GM19240 (cell line): ENCODE data around the gene ACTL10.

Source experiments
- DNase-seq: peaks from one replicate; pipeline ENCODE4 v3.0.0; 2011; ENCODE audit warnings: low spot score; ENCODE audit not compliant: insufficient read length

Gene ACTL10

DNA sequence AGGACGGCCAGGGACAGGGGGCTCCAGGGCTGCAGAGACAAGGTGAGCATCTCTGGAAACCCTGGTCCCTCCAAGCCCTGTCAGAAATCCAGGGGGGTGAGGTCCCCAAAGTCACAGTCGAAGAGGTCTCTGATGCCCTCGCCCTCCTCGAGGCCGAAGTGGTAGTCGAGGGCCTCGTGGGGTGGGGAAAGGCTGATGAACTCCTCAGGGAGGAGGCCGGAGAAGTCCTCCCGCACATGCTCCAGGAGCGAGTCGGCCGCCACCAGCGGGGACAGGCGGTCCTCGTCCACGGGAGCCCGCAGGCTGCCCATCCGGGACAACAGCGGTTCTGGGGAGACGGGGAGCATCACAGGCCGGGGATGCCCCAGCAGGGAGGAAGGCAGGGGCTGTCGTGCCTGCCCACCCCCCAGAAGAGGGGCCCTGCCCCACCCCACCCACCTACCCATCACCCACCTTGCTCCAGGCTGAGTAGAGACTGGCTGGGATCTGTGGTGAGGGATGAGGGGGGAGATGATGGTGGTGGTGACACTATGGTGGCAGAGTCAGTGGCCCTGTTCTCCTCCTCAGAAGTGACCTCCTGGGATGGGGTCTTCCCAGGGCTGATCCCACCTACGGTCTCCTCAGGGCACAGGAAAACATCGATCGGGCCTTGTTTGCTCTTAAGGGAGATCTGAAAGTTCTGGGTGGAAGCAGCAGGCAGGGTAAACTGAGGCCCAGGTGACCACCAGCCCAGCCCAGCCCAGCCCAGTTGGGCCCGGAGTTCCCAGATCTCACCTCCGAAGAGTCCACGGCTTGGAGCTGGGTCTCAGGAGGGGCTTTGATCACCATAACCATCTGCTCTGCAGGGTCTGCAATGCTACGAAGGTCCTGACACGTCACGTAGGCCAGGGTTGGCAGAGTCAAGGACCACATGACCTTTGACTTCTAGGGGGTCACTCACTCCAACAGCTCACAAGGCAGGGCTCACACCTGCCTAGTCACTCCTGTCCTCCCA, 10.2 kb downstream of the ACTL10 start:
- DNase-seq, result no peak

DNA sequence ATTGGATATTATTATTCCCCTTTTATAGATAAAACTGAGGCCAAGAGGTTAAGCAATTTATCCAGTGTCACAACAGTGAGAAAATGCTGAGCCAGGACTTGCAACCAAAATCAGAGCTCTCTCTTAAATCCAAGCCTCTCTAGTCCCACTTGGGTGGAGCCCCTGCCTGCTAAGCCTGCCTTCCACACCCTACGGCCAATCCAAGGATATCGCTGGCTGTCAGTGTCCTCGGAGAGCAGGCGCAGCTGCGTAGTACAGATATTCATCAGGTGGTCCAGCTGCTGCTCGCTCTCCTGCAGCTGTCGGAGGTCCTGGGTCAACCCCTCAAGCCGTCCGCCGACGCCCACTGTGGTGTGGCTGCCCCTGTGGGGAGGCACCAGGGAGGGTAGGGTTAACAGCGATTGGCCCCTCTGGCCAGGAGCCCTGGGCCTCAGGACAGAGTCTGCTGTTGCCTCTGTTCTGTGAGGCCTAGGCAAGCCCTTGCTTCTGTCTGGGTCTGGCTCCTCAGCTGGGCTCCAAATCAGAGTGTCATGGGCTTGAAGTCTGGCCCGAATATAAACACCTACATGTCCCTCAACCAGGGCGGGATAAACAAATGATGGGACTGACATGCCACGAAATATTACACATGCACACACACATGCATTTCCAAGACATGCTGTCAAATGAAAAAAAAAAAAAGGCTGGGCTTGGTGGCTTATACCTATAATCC, 11.4 kb downstream of the ACTL10 start:
- no peak for DNase-seq

DNA sequence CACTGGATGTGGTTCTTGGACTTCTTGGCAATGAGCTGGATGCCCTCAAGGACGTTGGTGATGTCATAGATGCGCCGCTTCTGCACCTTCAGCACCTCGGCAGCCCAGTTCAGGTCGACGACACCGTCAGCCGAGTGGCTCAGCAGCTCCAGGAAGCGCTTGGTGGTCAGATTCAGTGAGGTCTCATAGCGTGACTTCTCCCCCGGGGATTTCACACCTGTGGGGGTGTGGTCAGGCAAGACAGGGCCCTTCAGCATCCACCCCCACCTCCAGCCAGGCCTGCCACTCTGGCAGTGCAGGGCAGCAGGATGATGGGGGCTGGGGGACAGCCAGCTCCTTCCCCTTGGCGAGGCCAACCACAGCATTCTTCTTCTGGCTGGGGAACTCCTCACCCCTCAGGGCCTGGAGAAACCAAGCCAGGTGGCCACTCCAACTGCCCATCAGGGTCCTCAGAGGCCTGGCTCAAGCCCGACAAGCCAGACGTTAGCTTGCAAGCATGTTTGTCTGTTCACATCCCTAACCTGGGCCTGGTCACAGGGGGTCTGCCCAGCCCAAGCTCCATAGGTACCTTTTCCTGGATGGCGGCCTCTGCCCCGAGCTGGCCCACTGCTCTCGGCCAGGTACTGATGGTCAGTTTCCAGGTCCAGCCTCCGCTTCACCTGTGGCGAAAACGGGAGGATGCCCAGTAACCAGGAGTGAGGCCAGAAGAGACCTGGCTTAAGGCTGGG, 13.2 kb downstream of the ACTL10 start:
- DNase-seq, result peak; percentile 73

DNA sequence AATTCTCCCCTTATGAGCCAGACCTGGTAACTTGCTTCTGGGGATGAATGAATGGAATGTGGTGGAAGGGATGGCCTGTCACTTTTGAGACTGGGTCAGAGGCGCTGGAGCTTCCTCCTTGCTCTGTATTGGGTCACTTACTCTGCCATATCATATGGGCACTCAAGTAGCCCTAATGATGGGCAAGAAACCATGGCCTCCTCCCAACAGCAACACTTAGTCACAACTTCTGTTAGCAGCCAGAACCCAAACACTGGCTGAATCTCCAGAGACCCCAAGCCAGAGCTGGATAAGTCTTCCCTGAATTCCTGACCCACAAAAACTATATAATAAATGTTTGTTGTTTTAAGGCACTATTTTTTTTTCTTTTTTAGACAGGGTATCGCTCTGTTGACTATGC, 13.9 kb downstream of the ACTL10 start:
- DNase-seq, result no peak

DNA sequence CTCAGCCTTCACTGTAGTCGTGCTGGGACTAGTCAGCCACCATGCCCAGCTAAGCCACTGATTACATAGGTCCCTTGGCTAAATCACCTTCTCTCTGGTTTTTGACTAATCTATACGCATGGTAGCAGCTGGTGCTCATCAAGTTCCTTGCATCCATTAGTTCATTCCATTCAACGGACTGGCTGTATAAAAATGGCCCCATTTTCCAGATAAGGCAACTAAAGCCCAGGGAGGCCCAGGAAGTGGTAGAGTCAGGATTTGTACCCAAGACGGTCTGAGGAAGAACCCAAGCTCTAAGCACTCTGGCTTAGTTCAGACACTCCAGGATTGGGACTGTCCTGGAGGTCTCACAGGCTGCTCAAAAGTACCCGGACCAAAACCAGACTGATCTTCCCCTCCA, 14.5 kb downstream of the ACTL10 start:
- no peak for DNase-seq

DNA sequence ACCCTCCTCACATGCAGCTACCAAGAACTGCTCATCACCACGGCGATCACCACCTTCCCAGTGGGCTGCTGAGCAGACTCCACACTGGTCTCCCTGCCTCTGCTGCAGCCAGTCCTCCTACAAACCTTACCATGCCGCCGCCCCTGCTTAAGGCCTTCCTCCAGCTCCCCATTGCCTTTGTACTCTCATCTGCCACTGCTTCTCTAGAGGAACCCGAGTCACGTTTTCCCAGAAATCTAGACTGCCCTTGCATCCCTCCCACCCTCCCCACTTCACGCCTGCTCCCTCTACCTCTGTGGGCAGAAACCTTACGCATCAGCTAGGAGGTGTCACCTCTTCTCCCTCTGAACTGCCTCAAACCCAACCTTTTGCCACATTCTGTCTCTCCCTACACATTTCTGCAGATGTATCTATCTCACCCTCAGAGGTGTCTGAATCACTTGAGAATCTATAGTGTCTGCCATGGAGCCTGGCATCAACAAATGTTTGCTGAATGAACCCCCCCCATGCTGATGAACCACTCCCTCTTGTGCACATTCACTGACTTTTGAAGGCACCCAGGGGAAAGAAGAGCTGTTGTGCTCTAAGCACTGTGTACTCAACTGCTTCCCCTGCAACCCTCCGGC, 15.1 kb downstream of the ACTL10 start:
- no peak for DNase-seq

DNA sequence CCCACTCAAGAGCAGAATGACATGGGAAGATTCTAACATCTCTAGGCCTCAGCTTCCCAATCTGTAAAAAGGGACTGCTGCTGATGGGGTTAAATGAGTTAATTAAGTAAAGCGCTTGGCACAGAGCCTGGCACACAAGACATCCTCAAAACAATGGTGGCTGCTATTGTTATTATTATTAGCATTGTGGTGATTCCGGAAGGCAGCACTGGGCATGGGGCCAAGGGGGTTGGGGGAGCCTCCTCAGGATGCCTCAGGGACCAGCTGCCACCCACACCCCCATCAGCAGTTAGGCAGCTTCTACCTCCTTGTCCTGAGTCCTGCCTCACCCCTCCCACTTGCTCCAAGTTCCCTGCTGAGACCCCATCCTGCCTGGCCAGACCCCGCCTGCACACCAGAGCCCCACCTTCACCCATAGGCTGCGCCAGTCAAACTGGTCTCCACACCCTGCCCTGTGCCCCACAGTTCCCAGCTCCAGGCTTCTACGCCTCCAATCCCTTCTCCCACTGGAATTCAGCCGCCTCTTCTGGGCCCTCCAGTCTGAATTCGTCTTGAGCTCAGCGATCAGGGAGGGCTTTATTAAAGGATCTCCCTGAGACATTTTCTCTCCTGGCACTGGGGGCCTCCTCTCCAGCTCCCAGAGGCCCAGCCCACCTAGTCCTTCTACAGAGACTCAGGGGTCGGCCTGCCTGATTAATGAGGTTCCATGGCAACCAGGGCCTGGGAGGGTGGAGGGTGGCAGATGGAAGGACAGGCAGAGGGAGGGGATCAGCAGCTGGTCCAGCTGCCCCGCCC, 18.0 kb downstream of the ACTL10 start:
- no peak for DNase-seq

DNA sequence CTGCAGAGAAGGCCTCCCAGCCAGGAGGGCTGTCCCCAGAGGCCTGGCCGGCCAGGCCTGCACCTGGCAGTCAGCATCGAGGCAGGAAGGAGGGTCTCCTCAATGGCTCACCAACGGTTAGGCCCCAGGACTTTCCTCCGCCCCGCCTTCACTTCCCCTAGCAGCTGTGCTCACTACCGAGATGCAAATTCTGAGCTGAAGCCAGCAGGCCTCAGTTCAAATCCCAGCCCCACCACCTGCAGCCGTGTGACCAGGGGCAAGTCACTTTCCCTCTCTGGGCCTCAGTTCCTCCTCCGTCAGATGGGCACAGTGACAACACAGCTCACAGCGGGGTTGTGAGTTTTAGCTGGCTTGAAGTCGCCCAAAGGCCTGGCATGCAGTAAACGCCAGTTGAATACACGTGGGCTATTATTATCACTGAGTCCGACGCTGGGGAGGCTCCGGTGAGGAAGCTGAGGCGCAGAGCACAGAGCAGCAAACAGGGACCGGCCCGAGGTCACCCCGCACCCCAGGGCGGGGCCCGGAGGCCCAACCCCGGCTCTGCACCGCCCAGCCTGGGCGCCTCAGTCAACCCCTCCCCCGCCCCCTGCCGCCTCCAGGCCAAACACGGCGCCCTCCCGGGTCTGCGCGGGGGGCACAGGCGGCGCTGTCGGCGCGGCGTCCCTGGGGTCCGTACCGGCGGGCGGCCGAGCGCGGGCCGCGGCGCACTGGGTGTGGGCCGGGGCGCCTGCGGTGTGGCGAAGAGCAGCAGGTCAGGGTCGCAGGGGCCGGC, 18.8 kb downstream of the ACTL10 start:
- DNase-seq, result peak; percentile 73

DNA sequence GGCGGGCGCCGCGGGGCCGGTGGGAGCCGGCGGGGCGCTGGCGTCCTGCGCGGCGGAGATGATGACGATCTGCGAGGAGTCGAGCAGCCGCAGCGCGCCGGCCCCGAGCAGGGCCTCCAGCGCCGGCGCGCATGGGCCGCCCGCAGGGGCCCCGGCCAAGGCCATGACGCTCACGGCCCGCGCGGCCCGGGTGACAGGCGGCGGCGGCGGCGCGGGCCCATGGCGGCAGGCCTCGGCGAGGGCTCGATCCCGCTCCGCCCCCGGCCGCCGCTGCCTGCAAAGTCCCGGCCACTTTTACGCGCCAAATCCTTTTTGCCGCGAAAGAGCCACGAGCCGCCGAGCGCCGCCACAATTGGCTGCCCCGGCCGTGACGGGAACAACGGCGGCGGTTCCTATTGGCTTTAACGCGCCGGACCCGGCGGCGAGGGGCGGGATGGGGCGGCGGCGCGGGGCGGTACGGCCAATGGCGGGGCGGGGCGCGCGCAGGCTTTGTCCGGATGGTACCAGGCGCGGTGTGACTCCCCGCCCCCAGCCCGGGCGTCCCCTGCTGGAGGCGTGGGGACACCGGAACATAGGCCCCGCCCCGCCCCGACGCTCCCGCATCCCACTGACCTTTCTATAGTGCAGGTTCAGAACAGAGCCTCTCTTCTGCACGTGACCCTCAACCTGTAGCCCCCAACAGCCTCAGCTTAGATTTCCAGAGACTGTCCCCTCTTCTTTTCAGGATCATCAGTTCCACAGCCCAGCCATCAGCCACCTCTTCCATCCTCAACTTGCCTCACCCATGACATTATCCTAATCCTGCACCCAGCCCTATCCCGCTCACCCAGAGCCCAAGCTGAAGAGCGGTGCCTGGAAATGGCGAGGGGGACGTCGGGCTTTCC, 19.6 kb downstream of the ACTL10 start, which contains the start of gene E2F1:
Gene E2F1, minus strand, starts transcription at position 286 of the 884 bp plus-strand sequence. Its CDS starts 121 bp downstream, at position 165.
- peak; percentile 98 for DNase-seq

DNA sequence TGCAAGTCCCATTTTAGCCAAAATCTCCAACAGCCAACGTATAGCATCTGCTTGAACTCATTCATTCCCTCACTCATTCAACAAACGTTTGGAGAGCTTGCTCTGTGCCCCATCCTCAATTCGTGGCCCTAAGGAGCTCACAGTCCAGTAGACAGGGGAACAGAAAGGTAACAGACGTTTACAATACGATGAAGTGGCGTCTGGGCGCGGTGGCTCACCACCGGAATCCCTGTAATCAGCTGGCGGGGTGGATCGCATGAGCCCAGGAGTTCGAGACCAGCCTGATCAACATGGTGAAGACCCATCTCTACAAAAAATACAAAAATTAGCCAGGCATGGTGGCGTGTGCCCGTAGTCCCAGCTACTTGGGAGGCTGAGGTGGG, 20.2 kb downstream of the ACTL10 start:
- no peak for DNase-seq

DNA sequence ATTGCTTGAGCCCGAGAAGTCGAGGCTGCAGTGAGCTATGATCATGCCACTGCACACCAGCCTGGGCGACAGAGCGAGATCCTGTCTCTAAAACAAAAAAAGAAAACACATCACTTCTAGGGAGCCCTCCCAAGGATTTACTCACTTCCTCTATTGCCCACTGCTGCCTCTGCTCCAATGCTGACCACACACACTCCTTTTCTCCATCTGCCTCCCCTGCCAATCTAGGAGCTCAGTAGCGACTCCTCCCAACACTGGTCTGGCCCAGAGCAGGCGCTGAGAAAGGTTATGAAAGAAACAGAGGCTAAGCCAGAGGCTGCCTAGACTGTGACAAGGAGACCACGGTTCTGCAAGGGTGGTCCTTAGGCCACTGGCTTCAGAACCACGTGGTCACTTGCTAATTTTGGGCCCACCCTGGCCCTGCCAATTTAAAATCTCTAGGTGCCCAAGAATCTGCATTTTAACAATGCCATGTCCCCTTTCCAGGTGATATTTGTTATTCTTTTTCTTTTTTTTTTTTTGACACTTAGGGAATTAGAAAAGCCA, 20.7 kb downstream of the ACTL10 start:
- DNase-seq, result no peak

DNA sequence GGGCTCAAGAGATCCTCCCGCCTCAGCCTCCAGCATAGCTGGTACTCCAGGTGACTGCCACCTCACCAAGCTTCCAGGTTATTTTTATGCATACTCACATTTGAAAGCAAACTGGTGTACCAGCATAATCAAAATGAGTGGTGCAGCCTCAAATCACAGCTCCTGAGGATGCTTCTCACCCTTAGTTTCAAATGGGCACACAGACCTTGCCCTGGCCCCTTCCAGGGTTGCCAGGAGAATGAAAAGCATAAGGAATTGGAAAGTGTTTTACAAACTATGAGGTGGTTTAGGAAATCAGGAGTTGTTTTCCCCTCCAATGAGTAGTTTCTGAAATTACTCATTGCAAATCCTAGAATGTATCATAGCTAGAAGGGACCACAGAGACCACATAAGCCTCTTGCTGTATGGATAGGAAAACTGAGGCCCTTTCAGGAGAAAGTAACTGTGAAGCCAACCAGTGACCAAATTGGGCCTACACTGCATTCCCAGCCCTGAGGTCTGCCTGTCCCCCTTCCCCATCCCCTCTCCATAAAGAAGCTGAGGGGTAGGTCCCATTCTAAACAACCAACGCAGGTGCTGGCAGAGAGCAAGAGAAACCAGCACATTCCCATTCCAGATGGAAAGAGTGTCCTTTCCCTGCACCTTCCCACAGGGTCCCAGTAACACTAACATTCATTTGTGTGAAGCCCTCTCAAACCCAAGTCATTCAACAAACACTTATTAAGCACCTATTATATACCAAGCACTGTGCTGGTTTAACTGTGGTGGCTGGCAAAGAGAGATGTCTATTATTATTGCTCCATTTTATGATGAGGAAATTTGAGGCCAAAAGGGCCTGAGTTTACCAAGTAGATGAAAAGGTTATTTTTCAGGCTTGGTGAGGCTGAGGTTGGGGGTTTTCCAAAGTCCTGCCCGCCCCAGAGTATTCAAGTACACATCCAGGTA, 21.5 kb downstream of the ACTL10 start:
- DNase-seq, result no peak

DNA sequence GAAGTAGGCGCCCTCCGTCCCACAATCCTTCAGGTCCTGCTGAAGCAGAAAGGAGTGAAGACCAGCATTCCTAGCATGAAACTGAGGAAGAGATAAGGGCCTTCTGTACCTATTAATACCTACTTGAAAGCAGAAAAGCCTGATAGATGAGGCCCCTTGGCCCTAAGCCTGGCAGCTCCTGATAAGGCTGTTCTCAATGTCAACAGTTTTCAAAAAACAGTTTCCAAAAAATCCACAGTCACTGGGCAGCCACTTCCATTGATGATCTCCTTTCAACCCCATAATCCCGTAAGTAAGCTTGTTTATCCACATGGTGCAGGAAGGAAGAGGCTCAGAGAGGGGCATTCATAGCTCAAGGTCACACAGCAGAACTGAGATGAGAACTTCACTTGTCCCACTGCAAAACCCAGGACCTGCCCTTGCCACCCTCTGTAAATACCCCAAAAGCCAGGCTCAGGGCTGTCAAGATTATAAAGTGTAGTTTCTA, 22.2 kb downstream of the ACTL10 start:
- DNase-seq, result no peak

DNA sequence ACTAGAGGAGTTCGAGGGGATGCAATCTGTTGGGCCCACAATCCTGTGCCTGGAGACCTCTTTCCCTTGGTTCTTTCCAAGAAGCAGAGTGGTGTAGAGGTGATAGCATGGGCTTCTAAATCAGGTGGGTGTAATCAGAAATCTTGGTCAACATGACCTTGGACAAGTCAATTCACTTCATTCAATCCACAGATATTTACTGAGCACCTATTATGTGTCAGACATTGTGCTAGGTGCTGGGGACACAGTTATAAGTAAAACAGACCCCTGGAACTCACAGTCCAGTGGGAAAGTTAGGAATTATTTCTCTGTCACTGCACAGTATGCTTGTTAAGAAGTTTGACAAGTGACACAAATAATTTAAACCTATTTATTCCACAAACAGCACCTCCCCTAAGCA, 22.8 kb downstream of the ACTL10 start:
- DNase-seq, result no peak

DNA sequence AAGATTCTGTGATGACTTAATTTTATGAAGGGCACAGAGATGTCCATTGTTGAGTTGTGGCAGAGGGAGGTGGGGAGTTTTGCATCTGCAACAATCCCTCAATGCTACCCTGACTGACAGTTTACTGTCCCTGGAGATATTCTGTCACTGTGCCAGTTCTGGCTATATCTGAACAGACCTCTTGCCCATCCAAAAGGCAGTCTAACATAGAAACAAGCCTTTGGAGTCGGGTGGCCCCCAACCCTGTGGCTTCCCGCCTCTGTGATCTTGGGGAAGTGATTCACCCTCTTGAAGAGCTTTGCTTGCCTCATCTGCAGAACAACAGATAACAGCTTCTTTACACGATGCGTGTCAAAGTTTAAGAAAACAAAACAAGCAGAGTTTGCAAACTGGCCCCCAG, 23.2 kb downstream of the ACTL10 start:
- DNase-seq, result no peak

DNA sequence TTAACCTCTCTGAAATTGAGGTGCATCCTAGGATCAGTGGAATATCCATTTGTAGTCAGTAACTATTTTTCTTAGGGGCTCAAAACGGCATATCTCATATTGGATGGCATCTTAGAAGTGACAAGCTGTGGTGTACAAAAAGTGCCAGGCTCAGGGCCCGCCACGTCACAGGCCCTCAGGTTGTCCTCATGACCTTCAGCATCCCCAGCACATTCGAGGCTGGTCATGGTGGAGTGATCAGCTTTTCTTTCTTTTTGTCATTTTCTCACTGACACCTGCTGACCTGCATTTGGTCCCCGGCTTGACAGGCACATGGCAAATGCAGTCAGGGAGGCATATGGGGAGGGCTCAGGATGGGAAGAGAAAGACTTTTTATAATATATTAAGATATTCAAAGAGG, 26.5 kb downstream of the ACTL10 start:
- no peak for DNase-seq
